AML-193 (cell line): ENCODE data around the gene APLP1.
A peak's percentile ranks its signal among the peaks of the same experiment; 100 is the strongest.
"Not testable (repeated sequence)": the region's sequence is repeated elsewhere in the genome, so short reads cannot be mapped to it uniquely, and the experiment has no call there.

Experiments
- DNase-seq, 2 experiments: peaks; one replicate each; lab custom pipeline; 2025; lab: John Stamatoyannopoulos, UW

Gene APLP1

DNA sequence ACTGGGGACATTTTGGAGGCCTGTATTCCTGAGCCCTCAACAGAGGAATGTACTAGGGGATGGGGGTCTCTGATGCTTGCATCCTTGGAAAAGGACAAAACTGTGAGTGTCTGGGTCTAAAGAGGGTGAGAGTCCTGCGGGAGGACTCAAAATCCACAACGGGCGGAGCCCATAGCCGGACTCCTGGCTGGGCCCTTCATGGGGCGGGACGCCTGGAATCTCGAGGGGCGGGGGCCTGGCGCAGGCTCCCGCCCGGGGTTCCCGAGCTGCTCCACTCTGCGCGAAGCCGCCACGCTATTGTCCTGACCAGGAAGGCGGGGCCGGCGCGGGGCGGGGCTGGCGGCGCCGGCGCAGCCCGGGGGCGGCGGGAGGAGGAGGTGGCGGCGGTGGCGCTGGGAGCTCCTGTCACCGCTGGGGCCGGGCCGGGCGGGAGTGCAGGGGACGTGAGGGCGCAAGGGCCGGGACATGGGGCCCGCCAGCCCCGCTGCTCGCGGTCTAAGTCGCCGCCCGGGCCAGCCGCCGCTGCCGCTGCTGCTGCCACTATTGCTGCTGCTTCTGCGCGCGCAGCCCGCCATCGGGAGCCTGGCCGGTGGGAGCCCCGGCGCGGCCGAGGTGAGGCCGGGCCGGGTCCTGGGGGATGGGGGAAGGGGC is at the start of gene APLP1:
APLP1 (plus strand) TSS at position 403 of the 651 bp plus-strand sequence; CDS start at position 466, 63 bp downstream.
- no peak for DNase-seq

DNA sequence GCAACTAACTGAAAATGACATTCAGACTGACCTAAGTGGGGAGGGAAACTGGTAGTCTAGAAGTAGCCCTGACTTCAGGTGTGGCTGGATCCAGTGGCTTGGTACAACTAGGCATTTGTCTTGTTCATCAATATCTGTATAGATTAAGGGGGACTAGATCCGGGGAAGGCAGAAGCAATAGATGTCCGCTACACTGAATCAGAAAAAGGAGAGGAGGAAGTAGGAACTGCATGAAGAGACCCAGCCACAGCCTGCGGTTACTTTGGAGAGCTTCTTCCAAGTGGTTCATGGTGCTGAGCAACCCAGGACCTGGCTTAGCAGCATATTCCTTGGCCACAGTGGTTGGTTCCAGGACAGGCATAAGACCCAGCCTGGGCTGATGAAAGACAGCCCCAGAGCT is 45.8 kb upstream of the APLP1 start:
- DNase-seq = peak; percentile 46 to 54

DNA sequence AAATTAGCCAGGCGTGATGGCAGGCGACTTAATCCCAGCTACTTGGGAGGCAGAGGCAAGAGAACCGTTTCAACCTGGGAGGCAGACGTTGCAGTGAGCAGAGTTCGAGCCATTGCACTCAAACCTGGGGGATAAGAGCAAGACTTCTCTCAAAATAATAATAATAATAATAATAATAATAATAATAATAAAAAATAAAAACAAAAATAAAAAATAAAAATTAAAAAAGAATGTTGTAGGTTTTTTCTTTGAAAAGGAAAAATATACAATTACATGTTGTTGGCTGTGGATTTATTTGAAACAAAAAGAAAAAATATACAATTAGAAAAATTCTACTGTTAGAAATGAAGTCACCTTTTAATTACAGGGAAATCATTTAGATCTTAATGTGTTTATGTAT is 44.2 kb upstream of the APLP1 start:
- DNase-seq = no peak

DNA sequence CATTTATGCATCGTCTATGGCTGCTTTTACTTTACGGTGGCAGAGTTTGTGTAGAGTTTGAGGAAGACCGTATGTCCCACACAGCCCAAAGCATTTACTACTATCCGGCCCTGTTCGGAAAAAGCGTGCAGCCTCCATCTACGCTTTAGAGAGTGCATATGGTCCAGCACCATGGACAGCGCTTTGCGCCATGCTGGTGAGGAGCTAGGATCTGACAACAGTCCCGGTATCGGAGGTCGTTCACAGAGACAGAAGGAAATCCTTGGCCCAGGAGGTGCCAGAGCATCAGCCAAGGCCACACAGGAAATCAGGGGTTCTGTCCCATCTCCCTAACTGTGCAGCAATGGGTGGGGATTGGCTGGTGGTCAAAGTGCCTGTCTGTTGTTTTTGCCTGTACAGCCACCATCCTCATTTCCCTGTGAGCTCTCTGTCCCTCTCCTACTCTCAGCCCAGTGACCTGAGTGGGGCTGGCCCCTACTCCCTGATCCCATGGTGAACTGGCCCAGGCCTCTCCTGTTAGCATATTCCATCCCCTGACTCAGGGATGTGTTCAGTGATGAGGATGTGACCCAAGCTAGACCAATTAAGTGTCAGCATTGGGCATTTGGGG is 39.6 kb upstream of the APLP1 start:
- DNase-seq = peak in 1 of 2 experiments; percentile 9

DNA sequence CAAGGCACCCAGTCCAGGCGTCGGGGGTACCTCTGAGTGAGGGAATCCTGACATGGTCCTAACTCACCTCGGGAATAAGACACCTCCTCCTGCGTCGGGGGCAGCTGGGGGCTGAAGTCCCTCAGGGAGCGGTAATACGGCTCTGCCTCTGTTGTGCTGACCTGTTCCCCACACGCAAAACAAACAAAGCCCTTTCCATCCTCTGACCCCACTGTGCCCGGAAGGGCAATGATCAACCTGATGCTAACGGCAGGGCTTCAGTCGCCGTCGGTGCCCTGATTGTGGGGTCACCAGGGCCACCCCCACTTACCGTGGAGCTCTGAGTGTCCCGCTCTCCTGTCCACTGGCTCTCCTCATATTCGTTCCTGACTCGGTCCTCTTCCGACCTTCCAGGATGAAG is 37.4 kb upstream of the APLP1 start:
- DNase-seq = no peak

DNA sequence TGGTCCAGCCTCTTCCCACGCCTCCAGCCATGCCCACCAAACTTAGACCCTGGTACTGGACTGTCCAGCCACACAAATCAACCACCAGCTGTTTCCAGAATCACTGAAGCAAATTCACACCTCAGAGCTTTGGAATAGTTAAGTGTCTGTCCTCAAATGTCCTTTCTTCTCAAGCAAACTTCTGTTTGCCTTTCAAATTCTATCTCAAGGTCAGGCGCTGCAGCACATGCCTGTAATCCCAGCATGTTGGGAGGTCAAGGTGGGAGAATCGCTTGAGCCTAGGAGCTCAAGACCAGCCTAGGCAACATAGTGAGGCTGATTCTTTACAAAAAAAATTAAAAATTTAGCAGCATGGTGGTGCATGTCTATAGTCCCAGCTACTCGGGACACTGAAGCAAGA is 36.3 kb upstream of the APLP1 start:
- DNase-seq = no peak

DNA sequence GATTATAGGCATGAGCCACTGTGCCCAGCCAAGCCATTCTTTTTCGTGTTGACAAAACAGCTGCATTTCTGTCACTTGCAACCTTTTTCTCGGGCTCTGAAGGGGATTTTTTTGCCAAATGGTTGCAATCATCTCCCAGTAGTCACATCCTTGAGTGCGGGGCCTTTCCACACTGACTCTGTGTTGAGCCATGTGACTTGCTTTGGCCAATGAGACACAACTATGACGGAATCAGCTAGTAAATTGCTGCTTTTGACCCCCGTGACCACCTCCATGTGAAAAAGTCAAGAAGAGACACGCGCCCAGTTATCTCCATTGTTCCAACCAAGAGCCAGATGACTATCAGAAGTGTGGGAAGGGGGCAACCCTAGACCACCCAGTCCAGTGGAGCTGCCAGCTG is 34.4 kb upstream of the APLP1 start:
- no peak for DNase-seq

DNA sequence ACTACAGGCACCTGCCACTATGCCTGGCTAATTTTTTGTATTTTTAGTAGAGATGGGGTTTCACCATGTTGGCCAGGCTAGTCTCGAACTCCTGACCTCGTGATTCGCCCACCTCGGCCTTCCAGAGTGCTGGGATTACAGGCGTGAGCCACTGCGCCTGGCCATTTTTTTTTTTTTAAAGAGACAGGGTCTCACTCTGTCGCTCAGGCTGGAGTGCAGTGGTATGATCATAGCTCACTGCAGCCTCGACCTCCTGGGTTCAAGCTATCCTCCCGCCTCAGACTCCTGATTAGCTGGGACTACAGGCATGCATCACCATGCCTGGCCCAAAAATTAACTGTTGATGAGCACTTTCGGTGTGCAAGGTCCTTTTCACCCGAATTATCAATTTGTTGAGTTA is 32.3 kb upstream of the APLP1 start:
- DNase-seq = not testable (repeated sequence)

DNA sequence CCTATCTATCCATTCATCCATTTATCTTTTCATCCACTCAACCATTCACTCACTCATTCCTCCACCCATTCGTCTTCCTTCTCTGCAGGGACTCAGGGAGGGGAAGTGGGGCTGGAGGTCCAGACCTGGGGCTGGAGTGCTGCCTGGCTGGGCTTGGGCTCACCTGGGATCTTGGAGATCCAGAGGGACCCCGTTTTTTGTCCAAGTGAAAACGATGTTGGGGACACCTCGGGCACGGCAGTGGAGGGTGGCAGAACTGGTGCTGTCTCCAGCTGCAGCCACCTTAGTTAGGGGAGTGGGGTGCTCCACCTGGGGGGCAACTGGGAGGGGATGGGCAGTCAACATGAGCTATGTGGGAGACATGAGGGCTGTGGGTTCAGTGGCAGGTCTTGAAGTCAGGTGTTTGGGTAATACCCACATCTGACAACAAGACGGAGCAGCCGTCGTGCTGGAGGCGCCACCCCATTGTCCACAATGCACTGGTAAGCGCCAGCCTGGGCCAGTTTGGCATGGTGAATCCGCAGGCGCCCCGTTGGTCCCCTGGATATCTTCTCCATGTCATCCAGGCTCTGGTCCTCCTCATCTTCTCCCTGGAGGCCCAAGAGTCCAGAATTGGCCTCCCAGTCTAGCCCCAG is 26.3 kb upstream of the APLP1 start:
- DNase-seq = no peak

DNA sequence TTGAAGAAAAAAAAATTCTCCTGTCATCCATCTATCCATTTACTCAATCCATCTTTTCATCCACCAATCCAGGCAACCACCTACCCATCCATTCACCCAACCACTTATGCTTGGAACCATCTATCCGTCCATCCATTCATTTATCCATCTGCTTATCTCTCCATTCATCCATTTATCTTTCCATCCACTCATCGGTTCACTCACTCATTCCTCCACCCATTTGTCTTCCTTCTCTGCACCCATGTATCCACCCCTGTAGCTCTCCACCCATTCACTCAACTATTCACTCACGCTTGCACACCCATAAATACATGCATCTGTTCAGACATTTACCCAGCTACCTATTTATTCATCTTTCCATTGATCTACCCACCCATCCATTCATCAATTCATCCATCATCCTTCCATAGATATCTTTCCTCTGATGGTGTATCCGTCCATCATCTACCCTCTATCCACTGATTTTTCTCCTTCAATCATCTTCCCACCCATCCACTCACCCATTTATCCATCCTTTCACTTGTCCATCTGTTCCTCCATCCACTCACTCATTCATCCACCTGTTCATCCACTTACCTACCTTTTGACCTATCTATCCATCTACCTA is 25.6 kb upstream of the APLP1 start:
- DNase-seq = no peak

DNA sequence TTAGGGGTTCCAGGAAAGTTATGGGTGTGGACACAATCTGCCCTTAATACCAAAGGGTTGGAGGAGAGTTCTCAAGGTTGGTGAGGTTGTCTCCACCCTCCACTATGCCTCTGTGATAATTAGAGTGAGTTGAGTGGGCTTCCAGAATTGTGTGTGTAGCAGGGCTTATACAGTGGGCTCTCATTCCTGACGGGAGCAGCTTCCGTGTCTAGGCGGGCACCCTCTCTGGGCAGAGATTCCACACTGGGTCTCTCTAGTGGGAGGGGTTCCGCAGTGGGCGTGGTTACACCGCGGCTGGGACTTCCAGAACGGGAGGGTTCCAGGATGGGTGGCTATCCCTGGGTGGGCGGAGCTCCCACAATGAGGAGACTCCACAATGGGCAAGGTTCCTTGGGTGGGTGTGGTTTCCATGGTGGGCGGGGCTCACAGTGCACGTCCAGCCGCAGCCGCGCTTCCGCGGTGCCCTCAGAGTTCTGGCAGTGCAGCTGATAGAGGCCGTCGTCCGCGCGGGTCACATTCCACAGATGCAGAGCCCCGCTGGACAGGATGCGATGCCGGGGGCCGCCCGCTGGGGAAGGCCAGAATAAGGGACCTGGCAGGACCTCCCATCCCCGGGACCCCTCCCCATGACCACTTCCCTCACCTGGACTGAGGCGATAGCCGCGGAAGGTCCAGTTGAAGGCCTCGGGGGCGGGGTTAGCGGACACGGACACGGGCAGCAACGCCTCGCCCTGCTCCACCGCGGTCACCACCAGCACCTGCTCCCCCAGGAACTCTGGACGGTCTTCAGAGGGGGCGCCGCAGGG is 24.5 kb upstream of the APLP1 start:
- DNase-seq = no peak

DNA sequence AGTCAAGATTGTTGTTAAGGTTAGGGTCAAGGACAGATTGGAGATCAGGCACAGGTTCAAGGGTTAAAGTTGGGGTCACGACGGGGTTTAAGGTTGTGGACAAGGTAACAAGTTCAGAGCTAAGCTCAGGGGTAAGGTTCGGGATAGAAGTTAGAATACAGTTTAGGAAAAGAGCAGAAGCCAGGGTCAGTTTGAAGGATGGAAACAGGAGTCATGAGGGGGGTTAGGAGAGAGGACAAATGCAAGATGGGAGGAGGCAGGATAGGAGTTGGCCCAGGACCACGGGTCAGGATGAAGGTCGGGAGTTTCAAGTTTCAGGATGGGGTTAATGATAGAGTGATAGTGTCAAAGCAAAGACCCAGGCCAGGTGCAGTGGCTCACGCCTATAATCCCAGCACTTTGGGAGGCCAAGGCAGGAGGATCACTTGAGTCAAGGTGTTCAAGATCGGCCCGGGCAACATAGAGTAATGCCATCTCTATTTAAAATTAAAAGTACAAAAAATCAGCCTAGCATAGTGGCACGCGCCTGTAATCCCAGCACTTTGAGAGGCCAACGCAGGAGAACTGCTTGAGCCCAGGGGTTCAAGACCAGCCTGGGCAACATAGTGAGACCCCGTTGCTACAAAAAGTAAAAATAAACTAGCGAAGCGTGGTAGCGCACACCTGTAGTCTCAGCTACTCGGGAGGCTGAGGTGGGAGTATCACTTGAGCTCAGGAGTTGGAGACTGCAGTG is 23.7 kb upstream of the APLP1 start:
- DNase-seq = no peak

DNA sequence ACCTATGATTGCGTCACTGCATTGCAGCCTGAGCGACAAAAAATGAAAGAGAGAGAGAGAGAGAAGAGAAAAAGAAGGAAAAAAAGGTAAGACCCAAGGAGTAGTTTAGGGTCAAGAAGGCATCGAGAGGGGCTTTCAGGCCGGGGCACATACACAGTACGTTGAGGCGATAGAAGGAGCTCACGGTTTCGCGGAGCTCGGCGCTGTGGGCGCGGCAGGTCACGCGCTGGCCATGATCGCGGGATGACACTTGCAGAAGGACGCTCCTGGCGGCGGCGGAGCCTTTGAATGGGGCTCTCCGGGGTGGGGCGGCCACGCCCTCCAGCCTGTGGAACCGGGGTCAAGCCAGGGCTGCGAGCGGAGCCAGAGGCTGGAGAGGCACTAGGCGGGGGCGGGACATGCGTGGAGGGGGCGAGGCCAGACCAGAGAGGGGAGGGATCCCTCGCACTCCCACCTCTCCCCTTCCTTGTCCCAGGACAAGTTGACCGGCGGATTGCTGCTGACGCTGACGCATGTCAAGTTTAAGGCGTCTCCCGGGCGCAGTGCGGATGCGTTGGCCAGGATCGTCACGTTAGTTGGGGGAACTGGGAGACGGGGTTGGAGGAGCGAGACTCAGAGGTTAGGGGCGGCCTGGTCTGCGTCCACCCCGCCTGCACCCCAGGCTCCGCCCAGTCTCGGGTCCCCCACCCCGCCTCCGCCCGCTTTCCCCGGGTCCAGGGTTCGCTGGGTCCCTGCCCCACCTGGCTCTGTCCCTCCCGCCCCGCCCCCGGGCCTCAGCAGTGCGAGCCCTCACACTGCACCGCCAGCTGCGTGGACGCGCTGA is 22.9 kb upstream of the APLP1 start:
- DNase-seq = no peak

DNA sequence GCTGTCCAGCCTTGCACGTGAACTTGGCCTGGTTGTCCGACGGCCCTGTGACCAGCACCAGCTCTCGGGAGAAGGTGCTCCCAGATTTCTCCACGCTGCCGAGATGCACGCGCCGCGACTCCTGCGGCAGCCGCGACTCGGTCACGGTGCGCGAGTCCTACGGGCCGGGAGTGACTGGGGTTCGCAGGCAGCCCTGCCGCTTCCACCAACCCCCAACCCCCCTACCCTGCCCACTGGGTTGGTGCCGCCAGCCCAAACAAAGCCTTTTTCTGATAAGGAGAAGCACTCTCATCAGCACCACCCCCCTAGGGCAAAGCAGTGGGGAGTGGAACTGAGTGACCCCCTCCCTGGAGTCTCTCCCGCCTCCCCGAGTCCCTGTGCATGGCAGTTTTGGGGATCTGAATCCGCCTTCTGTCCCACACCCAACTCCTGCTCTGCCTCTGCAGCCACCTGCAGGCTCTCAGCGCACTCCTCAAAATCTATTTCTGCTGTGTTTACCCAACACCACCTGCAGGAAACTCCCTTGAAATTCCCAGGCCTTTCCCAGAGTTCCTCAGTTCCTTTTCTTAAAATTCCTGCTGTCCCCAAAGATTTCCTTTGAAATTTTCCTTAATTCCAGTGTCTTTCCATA is 22.2 kb upstream of the APLP1 start:
- DNase-seq = no peak

DNA sequence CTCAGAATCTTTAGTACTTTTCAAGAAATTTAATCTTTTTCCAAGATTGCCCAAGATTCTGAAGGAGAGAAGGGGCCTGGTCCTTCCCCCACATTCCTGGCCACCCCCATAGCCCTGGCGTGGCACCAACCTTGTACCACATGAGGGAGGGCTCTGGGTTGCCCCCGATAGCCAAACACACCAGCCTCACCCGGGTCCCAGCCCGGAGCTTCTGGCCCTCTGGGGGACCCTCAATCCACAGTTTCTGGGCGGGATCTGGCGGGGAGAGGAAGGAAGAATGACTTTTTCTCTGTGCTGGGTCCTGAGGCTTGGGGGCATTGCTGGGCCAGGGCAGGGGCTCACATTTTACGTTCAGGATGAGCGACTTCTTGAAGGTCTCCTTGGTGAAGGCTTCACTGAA is 20.5 kb upstream of the APLP1 start:
- no peak for DNase-seq

DNA sequence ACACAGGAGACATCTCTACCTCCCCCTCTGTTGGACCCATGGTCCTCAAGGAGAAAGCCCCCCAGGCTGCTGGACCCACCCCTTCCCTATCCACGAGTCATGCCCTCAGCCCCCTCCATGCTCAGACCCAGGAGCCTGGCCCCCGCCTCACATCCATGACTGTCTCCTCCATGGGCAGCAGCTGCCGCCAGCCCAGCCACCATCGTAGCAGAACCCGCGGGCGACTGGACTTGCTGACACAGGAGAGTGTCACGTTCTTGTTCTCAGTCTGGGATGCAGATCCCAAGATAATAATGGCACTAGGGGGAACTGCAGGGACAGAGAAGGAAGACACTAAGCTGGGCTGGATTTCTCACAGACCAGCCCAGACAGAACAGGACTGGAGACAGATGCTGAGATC is 19.9 kb upstream of the APLP1 start:
- DNase-seq = no peak

DNA sequence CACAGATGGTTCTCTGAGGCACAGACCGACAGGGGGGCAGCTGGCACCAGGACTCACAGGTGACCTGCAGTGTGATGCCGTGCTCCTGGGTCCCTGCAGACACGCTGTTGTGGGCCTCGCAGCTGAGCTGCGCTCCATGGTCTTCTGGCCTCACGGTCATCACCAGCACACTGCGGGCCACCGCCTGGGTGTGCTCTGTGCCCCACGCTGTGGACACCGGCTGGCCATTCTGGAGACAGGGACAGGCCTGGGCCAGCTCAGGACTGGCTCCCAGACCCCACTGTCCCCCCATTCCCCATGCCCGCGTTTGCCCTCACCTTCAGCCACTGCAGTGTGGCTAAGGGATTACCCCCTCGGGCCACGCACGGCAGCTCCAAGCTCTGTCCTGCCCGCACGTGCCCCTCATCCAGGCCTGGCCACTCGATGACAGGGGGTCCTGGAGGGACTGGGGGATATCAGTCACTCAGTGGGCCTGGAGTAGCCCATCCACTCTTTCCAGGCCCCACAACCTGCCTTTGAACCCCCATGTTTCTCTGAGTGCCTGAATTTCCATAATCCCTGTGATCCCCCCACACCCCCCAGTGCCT is 19.4 kb upstream of the APLP1 start:
- DNase-seq = no peak

DNA sequence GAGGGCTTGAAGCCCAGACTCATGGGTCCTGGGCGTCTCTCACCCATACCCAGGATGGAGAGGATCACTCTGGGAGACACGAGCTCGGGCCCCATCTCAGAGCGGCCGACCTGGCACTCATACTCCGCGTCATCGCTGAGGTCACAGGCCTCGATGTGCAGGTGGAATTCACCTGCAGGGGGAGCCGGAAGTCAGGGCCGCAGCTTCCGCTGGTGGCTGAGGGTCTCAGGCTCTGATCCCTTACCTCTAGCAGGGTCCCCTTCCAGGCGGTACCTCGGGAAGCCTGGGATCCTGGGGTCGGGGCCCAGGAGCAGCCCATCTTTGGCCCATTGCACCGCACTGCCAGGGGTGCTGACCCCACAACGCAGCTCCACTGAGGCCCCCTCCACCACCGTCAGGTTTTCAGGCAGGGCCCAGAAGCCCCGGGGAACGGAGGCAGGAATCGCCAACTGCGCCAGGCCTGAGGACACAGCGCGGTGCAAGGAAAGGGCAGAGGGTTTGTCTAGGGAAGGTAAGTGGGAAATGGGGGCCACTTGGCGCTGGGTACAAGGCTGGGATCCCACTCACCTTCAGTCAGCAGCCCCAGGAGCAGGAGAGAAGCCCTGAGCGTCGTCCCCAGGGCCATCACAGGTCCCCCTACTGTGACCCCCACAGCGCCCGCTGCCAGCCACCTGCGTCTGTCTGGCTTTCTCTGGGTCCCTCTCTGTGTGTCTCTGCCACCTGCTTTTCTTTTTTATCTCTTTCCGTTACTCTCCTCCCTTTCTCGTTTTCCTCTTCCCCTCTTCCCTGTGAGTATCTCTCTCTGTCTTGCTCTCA is 17.0 kb upstream of the APLP1 start:
- no peak for DNase-seq
